NCI-H128 (cell line): ENCODE data around the gene PPP2R5B.

Source experiments
- DNase-seq: peaks from one replicate; lab custom pipeline; 2025; ENCODE audit not compliant: unreplicated experiment; lab: John Stamatoyannopoulos, UW

The PPP2R5B gene

DNA sequence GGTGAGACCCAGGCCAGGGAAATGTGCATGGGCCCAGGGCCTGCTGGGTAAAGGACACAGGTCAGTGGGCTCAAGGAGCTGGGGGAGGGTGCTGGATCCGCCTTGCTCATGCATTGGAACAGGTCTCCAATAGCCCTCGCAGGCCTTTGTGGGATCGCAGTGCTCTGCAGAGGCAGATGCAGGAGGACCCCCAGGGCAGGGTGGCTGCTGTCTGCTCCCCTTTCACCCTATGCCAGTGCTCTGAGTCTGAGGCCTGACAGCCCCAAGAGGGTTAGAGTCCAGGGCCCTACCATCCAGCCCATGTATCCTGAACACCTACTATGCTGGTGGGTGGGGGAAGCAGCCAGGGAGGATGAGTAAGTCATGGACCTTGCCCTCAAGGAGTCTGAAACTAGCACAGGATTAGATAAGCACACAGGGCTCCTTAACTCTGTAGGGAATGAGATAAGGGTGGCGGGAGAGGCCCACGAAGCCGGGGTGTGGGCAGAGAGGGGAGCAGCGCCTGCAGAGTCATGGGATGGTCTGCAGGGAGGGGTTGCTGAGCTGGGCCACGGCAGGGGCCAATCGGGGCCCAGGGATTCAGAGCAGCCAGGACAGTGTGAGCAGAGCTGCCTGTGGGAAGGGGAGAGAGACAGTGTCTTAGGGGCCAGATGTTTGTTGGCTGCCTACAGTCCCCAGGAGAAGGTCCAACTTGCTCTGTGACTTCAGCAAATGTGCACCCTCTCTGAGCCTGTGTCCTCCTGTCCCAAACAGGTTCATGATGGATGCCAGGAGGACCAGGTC lies 35.6 kb upstream of the PPP2R5B start:
- no peak for DNase-seq

DNA sequence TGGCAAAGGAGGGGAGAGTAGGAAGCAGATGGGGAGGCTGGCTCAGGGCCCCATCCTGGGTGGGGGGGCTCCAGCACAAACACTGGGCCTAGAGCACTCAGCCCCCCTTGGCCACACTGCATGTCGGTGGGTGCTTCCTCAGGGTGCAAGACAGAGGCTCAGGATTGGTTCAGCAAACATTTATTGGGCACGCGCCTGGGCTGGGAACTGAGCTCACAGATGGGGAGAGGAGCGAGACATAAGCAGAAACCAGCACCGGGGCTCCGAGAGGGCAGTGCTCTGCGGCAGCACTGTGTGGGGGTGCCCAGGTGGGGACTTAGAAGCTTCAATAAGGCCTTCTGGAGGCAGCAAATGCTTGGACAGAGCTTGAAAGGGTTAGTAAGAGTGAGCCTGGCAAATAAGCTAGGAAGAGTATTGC lies 34.0 kb upstream of the PPP2R5B start:
- no peak for DNase-seq

DNA sequence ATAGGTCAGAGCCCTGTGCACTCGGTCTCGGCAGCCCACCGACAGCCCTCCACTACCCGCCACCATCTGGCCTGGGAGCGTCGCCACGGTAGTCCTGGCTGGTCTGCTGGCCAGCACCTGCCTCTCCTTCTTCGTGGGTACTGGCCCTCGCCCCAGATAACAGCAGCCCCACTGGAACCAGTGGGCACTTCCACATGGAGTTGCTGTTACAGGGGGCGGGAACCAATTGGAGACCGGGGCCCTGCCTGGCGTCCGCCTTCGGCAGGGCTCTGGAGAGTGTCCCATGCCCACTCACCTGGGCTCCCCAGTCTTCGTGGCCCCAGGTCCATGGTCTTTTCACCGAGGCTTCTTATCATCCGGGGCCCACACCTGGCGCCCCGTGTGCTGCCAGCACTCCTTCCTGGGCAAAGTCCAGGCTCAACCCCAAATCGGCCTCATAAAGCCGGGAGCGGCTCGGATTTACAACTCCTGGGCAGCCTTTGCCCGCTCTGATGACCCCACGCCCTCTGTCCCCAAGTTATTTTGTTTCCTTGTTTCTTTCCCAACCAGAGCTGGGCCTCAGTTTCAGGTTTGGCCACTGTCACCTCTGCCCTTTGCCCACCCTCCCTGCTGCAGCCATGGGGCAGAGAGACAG lies 33.2 kb upstream of the PPP2R5B start:
- DNase-seq, result no peak

DNA sequence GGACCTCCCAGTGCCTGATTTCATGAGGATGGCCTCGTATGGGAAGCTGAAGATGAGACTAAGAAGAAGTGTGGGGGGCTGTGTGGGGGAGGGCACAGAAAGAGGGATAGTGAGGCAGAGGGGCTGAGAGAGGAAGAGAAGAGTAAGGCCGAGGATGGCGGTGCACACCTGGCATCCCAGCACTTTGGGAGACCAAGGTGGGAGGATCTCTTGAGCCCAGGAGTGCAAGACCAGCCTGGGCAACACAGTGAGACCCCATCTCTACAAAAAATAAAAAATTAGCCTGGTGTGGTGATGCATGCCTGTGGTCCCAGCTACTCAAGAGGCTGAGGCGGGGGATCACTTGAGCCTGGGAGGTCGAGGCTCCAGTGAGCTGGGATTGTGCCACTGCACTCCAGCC lies 32.6 kb upstream of the PPP2R5B start:
- no peak for DNase-seq

DNA sequence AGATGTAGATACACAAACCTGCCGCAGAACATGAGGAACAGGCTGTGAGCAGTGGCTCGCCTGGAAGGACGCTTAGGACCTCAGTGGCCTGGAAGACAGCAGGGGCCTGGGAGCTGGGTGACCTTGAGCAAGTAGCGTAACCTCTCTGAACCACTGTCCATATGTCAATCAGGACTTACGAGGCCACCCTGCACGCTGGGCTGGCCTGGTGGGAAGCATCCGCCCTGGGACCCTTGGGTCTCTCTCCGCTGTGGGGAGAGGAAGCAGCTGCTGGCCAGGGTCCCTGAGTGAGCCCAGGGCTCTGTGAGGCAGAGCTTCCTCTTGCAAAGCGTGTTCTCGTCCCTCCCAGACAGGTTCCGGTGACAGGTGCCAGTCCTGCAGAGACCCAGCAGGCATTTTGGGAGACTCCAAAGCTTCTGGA lies 32.1 kb upstream of the PPP2R5B start:
- no peak for DNase-seq

DNA sequence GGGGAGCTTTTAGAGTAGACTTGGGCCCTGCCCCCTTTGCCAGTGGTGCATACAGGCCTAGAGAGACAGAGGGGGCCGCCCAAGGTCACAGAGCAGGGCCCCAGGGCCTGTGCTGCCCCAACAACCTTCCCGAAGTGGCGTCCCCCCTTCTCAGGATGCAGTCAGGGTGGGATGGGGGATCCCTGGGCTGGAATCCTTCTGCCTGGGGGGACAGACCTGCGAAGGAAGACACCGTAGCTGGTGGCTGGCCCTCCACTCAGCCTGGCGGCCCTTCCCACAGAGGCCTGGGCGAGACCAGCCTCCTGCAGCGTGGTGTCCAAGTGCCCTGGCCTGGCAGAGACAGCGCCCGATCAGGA lies 31.7 kb upstream of the PPP2R5B start:
- DNase-seq, result no peak

- DNase-seq, result no peak
These were observed 31.1 kb upstream of the PPP2R5B start for GRCh38 chr11:64893194-64894069.

GRCh38 chr11:64894070-64894811 lies 30.2 kb upstream of the PPP2R5B start:
- peak; percentile 53 for DNase-seq

DNA sequence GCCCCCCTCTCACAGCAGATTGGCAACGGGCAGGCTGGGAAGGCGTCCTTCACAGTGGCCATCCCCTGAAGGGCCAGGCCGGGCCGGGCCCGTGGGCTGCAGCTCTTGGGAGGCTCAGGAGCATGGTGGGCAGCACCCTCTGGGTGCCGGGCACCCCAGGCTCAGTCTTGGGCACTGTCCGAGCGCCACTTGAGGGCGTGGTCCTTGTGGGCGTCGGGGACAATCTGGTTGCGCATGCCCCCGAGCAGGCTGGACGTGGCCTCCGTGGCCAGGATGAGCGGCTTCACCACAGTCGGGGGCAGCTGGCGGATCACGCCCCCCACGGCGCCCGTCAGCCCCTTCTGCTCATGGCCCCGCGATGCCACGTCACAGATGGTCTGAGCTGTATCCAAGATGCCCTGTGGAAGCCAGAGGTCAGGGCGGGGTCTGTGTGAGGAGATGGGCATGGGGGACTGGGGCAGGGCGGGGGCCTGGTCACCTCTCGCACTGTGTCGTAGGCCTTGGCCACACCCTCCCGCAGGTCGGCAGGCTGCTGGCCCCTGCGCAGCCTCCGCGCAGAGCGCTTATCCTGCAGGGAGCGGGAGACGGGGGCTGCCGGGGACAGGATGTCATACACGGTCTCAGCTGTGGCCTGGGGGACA lies 29.6 kb upstream of the PPP2R5B start:
- no peak for DNase-seq

- no peak for DNase-seq
These were observed 28.0 kb upstream of the PPP2R5B start for GRCh38 chr11:64896448-64897022.

DNA sequence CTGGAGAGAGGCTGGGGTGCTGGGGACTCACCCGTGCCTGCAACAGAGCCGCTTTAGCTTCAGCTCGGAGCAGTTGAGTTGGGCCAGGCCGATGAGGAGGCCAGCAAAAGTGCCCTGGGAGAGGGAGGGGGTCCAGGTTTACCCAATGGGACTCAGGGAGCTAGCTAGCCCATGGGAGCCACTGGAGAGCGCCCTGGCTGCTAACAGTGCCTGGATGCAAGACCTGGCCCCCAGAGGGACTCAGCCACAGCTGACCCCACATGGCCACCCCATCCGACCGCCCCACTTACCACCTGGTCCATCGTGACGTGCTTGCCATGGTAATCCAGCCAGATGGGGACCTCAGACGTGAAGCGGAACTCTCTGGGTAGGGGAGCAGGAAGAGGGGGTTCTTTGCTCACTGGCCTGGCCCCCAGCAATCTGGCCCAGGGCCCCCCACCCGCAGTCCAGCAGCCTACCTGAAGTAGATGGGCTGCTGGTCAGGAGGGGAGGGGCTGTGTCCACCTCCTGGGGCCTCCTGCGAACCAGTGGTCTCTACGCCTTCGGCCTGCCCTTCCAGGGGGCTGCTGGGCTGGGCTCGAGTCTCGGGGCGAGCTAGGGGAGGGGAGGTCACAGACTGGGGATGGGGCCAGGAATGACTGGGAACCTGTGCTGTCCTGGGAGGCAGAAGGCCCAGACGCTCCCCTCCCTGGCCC lies 27.0 kb upstream of the PPP2R5B start:
- no peak for DNase-seq

DNA sequence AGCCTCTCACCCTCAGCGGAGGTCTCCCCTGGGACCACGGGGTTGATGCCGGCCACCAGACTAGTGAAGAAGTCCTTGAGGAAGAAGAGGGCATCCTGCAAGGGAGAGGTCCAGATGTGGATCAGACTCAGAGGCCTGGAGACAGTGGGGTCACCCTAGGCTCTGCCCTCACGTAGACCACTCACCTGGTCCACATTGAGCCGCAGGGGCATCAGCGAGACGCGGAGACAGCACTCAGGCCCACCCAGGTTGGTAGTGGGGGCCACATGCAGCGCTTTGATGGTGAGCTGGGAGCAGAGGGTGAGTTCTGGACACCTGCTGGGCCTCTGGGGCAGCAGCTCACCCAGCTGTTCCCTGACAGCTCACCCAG lies 26.4 kb upstream of the PPP2R5B start:
- DNase-seq, result no peak

GRCh38 chr11:64898541-64898940 lies 25.9 kb upstream of the PPP2R5B start:
- no peak for DNase-seq

DNA sequence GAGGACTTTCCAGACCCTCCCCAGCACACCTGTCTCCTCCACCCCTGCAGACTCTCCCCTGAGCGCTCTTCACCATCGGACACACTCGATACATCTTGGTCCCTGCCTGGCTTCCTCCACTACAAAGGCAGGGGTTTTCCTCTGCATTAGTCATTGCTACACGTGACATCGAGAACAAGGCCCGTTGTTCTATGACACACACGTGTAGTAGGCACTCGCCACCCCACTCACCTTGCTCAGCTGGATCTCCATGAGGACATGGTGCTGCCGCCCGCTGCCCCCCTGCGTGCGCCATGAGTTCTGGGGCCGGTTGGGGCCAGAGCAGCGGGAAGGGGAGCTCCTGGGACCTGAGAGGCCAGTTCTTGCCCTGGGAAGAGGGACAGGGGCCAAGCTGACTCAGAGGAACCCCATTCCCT lies 24.2 kb upstream of the PPP2R5B start:
- DNase-seq, result no peak

DNA sequence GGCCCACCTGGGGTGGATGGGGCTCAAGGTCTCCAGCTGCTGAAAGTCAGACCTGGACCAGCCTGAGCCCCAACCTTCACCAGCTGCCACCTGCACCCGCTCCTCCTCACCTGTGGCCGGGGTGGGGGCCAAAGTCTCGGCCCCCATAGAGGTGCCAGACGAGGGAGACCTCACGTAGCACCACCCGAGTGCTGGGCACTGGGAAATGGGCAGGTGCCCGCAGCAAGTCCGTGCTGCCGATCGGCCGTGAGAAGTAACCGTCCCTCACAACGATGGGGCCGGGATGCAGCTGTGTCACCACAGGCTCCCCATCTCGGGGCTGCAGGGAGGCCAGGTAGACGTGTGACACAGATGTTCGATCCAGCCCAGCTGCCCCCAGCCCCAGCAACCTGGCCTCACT lies 23.7 kb upstream of the PPP2R5B start:
- DNase-seq, result no peak

GRCh38 chr11:64902102-64902900 lies 22.2 kb upstream of the PPP2R5B start:
- no peak for DNase-seq

- no peak for DNase-seq
These were observed 21.1 kb upstream of the PPP2R5B start for GRCh38 chr11:64903291-64903833.

GRCh38 chr11:64905516-64906313 lies 18.8 kb upstream of the PPP2R5B start:
- DNase-seq, result no peak
